ENCODE measurements around the gene HAPLN3.
A peak's percentile ranks its signal among the peaks of the same experiment; 100 is the strongest.

HAPLN3 gene

GRCh38 chr15:88915354-88915753 lies 20.0 kb upstream of the HAPLN3 start:
- no peak for FAIRE-seq
- no peak for TF ChIP-seq CTCF (IDR thresholded peaks at IDR 0.05; ENCODE audit: insufficient read depth, missing control alignments)
- DNase-seq (ENCODE audit: insufficient read length, low spot score): no peak

GRCh38 chr15:88913850-88914169 lies 18.5 kb upstream of the HAPLN3 start:
- no peak for TF ChIP-seq CTCF (IDR thresholded peaks at IDR 0.05; ENCODE audit: insufficient read depth, missing control alignments)
- no peak for DNase-seq (ENCODE audit: insufficient read length, low spot score)
- FAIRE-seq: no peak

GRCh38 chr15:88913017-88913849 lies 17.9 kb upstream of the HAPLN3 start, which contains the start of gene MFGE8:
Gene MFGE8 (minus strand): TSS chr15:88913379. CDS start chr15:88913319, 60 bp downstream.
- no peak for FAIRE-seq
- peak; percentile 61 for DNase-seq (ENCODE audit: insufficient read length, low spot score)
- TF ChIP-seq CTCF (IDR thresholded peaks at IDR 0.05; ENCODE audit: insufficient read depth, missing control alignments): no peak

GRCh38 chr15:88912500-88912921 lies 17.2 kb upstream of the HAPLN3 start:
- TF ChIP-seq CTCF (IDR thresholded peaks at IDR 0.05; ENCODE audit: insufficient read depth, missing control alignments): no peak
- FAIRE-seq (no peak), DNase-seq (ENCODE audit: insufficient read length, low spot score) (no peak)

- TF ChIP-seq CTCF (IDR thresholded peaks at IDR 0.05; ENCODE audit: insufficient read depth, missing control alignments): no peak
- FAIRE-seq (no peak), DNase-seq (ENCODE audit: insufficient read length, low spot score) (no peak)
Observed at GRCh38 chr15:88911766-88912118, 16.4 kb upstream of the HAPLN3 start.

GRCh38 chr15:88909956-88910831 lies 14.8 kb upstream of the HAPLN3 start:
- FAIRE-seq (no peak), DNase-seq (ENCODE audit: insufficient read length, low spot score) (no peak)
- no peak for TF ChIP-seq CTCF (IDR thresholded peaks at IDR 0.05; ENCODE audit: insufficient read depth, missing control alignments)
